CD4-positive, alpha-beta T cell treated with Interleukin-6 for 4 hours (primary cell): ENCODE data around the gene HMGB1.
A peak's percentile ranks its signal among the peaks of the same experiment; 100 is the strongest.
"Not testable (repeated sequence)": the region's sequence is repeated elsewhere in the genome, so short reads cannot be mapped to it uniquely, and the experiment has no call there.

ENCODE experiments used
- DNase-seq: peaks from one replicate; pipeline ENCODE4 v3.0.0-alpha.2; 2020; ENCODE audit warnings: mixed read lengths

The HMGB1 gene

DNA sequence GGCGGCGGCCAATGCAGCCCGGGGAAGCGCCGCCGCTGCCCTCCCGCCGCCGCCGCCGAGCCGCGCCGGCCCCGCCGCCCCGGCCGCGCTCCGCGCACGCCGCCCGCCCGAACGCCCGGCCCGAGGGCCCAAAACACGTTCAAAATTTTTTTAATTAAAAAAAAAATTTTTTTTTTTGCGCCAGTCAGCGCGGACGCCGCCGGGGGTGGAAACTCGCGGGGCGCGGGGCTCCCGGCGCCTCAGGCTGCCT lies 468 bp downstream of the HMGB1 start:
- no peak for DNase-seq

DNA sequence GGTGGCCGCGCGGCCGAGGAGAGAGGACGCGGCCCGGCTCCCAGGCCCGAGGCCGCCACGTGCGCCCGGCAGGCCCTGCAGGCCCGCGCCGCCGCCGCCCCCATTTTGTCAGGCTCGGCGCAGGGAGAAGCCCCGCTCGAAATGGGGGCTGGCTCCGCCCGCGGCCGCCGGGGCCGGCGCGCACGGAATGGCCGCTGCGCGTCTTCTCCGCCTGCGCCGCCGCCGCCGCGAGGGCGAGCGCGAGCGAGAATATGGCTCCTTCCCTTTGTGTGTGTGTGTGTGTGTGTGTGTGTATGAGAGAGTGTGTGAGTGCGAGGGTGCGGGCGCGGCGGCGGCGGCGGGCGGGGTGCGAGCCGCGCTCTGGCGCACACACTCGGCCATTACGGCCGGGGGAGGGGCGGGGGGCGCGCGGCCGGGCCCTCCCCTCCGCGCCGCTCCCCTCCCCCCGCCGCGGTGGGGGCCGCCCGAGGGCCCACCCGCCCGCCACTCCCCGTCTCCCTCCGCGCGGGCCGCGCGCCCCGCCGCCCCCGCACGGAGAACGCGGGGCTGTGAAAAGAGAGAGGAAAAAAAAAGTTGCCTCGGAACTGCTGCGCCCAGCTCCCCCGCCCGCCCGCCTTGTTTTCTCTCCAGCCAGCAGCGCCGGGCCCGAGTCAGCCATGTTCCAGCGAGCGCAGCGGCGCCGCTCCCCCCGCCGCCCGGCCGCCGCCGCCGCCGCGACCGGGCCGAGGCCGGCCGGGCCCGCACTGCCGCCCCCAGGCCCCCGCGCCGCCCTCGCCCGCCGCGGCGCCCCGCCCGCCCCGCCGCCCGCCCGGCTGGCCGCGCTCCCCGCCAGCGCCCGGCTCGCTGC lies 1.0 kb downstream of the HMGB1 start:
- peak; percentile 81 for DNase-seq

DNA sequence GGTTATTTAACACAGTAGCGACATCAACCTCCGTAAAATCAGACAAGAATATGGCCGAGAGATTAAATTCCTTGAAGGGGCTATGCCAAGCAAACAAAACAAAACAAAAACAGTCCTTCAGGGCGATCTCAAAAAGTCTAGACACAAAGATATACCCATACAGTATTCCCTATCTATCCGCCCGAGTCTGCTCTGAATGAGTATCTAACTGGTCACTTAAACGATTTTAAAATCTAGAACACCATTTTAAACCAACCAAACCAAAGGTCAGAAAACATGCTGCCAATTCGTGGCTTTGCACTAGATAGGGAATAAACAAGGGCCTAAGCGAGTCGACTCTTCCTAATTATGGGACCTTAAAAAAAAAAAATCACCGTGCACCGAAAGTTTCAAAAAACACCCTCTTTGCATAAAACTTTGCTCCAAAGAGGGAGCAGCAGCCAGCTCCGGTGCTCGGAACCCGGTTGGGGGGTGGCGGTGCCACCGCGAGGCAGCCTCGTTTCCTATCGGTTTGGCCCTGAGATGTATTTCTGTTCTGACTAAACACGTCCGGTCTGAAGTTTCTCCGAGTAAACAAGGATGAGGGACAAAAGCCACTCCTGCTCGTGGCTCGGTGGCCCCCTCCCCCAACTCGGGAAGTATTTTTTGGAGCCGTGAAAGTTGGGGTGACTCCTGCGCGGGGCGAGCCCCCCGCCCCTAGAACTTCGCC lies 1.8 kb downstream of the HMGB1 start:
- peak; percentile 84 for DNase-seq

DNA sequence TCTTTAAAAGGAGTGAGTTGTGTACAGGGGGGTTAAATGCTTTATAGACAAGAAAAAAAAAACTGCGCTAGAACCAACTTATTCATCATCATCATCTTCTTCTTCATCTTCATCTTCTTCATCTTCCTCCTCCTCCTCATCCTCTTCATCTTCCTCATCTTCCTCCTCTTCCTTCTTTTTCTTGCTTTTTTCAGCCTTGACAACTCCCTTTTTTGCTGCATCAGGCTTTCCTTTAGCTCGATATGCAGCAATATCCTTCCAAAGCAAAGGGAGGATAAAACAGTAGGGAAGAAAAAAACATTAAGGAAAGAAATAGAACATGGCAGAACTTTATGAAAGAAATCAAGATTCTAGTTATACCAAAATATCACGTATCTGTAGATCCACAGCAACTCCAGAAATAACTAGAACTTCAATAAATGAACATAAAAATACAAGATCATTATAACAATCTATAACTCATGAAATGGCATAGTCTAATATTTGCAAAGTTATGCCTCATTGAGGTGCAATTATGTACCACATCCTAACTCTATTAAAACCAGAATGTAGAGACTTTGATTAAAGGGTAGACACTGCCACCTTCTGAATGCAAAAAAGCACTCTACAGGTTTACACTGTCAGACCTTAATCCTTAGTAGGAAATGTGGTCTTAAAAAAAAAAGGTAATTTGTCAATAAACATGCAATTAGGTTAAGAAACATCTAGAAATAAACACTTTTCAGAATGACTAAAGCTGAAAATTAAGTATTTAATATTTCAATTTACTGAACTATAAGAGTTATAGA lies 4.3 kb downstream of the HMGB1 start:
- peak; percentile 15 for DNase-seq

DNA sequence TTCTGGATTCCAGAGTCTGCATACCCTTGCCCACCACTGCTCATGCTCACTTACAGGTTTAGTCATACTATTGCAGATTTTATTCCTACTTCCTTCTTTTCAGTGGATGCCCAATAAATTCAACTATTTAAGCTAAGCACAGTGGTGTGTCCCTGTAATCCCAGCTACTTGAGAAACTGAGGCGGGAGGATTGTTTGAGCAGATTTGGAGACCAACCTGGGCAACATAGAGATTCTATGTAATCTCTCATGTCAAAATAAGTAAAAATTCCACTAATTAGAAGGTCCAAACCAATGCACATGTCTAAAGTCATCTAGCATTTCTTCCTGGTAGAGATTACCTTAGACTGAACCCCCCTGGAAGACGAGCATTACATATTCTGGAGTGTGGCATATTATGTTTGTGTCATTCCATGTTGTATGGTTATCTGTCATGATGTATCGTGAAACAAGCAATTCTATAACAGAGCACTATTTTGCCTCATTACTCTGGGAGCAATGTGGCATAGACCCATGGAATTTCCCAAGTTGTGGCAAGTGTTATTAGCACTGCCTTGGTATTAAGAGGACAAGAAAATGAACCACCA lies 8.3 kb downstream of the HMGB1 start:
- no peak for DNase-seq

DNA sequence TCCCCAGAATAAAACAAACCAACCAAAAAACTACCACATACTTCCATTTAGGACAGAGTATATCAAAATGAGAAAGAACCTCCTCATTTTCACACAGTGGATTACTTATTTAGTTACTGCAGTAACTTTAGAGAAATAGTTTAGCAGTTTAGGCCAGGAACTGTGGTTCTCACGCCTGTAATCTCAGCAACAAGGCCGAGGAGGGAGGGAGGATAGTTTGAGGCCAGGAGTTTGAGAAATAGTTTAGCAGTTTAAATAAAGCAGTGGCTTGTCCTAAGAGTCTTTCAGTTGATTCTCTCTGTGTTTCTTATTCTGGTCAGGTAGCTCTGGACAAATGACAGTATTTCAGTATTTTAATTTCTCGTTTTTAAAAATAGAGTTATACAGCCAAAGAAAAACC lies 9.4 kb downstream of the HMGB1 start:
- no peak for DNase-seq

DNA sequence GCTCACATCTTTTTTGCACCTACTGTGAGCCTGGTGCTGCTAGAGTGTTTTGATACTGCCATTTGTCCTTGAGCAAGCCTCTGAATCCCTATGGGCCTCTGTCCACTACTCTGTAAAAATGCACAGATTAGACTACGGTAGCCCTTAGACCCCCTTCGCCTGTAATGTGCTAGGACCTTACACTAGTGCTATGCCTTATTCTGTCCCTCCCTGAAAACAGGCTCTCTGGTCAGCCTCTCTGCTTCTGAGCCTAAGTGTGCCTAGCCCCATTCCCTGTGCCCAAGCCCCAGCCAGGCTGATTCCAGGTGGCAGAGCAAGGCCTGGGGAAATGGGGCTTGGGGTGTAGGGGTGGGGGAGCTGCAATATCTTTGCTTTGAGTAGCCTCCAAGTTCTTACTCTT lies 10.7 kb downstream of the HMGB1 start:
- no peak for DNase-seq

DNA sequence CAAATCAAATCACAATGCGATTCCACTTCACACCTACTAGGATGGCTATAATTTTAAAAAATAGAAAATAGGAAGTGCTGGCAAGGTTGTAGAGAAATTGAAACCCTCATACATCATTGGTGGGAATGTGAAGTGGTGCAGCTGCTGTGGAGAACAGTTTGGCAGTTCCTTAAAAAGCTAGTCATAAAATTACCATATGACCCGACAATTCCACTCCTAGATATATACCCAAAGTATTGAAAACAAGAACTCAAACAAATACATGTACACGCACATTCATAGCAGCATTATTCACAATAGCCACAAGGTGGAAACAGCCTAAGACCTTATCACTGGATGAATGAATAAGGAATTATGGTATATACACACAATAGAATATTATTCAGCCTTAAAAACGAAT lies 12.0 kb downstream of the HMGB1 start:
- no peak for DNase-seq

DNA sequence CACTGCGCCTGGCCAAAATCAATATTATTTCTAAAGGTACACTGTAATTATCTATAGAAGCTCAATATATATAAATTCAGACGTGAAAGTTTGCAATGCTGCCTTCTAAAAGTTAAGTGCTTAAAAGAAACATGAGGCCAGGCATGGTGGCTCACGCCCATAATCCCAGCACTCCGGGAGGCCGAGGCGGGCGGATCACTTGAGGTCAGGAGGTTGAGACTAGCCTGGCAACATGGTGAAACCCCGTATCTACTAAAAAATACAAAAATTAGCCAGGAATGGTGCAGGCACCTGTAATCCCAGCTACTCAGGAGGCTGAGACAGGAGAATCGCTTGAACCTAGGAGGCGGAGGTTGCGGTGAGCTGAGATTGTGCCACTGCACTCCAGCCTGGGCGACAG lies 14.3 kb downstream of the HMGB1 start:
- DNase-seq: not testable (repeated sequence)

DNA sequence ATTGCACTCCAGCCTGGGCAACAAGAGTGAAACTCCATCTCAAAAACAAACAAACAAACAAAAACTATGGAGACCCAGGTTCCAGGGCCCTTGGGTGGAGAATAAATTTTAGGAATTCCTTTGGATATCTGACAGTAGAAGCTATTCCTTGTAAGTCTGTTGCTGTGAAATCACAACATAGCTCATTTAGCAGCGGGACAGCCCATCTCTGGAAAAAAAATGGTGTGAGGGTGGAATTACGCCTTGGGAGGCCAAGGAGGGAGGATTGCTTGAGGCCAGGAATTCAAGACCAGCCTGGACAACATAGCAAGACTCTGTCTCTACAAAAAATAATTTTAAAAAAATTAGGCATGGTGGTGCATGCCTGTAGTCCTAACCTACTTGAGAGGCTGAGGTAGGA lies 15.7 kb downstream of the HMGB1 start:
- DNase-seq: no peak

DNA sequence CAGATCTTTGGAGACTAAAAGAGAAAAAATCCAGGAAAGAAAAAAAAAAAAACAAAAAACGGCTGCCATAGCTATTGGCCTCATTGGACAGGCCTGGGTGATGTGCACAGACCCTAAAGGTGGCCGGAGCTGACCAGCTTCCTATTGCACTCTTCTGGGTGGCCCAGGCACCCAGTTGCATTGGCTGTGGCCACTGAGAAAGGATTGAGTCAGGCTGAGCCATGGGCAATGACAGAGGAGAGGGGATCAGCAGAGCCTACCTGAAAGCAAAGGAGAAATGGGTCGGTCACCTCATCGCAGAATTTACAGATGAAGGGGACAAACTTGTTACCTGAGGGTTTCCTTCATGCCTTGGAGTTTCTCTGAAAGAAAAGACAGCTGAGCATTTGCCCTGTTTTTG lies 17.3 kb downstream of the HMGB1 start:
- no peak for DNase-seq

DNA sequence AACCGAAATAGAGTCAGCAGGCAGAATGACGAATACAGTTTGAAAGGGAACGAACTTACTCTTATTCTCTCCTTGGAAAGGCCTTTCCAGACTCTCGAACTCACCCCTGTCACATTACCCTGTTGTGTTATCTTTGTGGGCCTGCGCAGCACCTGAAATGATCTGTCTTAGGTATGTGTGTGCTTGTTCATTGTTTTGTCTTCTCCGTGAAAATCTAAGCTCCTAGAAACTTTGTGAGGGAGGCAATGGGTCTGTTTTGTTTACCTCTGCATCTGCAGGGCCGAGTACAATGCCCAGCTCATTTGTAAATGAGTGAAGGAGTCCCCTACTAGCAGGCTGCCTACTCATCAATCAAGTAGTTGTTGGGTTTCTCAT lies 19.6 kb downstream of the HMGB1 start:
- no peak for DNase-seq

DNA sequence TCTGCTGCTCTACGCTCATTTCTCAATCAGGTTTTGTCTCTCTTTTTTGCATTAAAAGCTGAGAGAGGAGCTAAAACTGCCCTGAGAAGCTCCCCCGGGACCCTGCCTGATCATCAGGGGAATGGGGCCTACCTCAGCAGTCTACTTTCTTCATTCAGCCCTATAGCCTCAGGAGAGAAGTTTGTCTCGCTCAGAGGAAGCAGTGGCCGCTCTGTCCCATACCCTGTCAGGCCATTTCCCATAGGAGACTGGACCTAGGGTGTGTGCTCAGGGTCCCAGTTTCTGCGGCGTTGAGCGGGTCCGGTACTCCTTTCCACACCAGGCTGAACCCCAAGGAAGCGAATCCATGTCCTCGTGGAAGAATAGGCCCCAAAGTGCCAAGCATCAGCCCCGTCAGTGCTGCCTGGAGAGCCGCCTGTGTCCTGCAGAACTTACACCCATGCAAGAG lies 21.8 kb downstream of the HMGB1 start:
- DNase-seq: no peak

DNA sequence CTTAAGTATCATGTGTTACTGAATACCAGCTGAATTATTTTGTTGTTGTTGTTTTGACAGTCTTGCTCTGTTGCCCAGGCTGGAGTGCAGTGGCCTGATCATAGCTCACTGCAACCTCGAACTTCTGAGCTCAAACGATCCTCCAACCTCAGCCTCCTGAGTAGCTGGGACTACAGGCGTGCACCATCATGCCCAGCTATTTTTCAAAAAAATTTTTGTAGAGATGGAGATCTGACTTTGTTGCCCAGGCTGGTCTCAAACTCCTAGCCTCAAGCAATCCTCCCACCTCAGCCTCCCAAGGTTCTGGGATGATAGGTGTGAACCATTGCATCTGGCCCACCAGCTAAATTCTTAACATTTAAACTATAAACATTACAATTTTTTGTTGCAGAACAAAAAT lies 22.2 kb downstream of the HMGB1 start:
- DNase-seq: not testable (repeated sequence)

DNA sequence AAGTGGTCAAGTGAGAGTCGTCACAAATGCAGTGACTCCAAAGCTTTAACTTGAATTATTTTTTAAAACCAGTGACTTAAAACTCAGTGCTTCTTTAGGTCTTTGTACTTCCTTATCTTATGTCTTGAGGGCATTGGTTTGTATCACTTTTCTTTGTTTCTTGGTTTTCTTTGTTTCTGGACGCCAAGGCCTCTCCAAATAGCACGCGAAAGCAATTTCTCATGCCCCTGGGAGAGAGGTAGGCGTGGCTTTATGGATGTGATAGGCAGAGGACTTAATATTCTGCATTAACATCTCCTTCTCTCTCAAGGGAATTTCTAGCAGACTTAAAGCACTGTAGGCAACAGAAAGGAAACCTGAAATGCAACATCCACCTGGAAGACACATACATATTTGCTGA lies 22.8 kb downstream of the HMGB1 start:
- DNase-seq: no peak

DNA sequence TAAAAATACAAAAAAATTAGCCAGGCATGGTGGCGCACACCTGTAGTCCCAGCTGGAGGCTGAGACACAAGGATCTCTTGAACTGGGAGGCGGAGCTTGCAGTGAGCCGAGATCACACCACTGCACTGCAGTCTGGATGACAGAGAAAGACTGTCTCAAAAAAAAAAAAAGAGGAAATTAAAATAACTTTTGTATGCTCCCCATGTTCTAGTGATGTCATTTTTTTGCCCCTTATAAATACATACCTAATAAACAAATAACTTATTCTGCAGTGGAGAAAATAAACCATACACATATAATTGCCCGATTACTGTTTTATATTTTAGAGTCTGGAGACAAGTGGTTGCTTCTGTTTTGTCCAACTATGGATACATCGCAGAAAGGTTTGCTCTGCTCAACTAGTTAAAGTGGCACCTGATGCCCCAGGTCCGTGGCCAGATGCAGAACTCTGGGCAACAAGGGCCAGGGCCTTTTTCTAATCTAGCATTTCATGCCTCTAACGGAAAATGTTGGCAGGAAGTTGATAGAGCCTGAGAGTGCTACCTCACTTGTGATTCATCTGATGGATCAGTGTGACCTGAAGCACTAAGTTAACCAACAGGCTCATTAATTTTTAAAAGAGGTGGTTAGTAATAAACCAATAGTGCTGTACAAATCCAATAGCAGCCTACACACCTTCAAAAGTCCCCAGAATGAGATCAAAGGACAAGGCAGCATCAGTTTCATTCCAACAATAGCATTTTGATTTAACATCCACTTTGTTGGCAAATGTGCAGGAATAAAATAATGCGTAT lies 24.6 kb downstream of the HMGB1 start:
- no peak for DNase-seq

DNA sequence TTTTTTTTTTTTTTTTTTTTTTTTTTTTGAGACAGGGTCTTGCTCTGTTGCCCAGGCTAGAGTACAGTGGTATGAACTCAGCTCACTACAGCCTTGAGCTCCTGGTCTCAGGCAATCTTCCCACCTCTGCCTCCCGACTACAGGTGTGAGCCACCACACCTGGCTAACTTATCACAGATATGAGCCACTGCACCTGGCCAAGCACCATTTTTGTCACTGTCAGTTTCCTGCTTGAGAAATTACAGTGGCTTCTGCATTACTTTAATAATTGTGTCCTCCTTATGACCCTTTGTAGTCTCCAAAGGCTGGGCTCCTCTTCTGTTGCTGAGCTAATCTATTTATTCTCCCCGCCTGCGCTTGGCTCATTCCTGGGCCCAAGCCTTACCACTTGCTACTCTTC lies 27.4 kb downstream of the HMGB1 start:
- DNase-seq: no peak

DNA sequence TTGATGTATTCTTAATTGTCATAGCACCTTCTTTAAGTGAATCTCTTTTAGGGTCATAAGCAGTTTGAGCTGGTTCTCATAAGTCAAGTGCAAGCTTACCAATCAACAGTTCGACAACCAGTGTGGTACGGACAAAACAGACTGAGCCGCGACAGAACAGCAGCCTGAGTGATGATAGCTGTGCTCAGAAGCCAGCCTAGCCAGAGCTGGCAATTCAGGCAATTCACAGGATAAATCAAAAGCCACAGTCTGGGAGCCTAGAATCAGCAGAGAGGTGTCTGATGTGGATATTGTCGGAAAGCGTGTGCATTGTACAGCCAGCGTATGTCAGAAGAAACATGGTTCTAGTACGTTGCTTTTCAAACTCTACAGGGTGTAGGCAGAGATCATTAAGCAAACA lies 28.6 kb downstream of the HMGB1 start:
- no peak for DNase-seq

DNA sequence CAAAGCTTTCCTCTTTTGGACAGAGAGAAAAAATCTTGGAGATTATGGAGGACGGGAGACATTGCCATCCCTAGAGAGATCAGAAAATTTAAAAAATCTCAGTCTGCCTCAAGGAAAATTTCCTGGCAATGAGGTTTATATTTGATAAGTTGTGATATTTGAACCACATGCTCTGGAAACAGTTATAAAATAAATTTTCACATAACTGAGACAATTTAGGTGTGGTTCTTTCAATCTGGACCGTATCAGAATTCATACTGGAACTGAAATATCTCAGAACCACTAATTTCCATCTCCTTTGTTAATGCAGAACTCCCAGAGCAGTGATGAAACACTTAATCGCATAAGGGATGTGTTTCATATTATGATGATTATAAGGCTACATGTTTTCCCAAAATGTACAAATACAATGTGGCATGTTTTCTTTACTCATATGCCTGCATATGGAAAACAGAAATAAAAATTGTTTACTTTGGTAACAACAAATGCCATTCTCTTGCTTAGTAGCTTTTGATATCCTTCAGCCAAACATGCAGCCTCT lies 29.8 kb downstream of the HMGB1 start:
- DNase-seq: no peak

DNA sequence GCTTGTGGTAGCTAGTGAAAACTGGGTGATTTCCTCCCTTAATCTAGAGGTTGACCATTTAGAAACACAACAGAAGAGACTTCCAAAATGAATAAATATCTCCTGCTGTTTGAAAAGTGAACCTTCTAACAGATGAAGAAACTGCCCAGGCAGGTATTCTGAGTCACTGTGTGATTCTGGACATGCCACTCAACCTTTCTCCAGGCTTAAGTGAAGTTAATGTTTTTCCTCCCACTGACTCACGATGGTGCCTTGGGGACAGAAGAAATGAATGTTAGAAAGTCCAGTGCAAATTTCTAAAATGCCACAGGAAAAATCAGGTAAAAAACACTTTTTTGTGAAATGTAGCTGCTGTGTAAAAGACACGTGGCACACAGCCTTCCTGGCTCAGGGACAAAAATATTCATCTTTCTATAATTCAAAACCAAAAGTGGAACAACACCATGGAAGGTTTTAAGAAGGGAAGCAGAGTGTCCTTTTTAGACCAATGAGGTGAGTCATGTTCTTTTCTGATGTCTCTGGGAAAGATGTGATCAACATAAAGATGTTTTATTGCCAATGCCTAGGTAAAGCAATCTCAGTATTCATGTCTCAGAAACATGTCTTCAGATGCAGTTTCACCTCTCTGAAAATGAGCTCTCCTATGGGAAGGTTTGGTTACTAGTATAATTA lies 34.3 kb downstream of the HMGB1 start:
- no peak for DNase-seq
